Hematopoietic multipotent progenitor cell (in vitro differentiated cells): ENCODE results near the gene DLG4. TPM values are rescaled to one million over a fixed set of nuclear protein-coding genes. Genes with fewer than 3 reads are reported as not detected.
A peak's percentile ranks its signal among the peaks of the same experiment; 100 is the strongest.
"Not testable (repeated sequence)": the region's sequence is repeated elsewhere in the genome, so short reads cannot be mapped to it uniquely, and the experiment has no call there.

ENCODE experiments used
- DNase-seq, 3 donors: peaks; one replicate each; pipeline ENCODE4 v3.0.0-alpha.2; 2011 to 2015; ENCODE audit warnings: low read depth in 2 of 3, low spot score in 2 of 3
- total RNA-seq: library from RNA; depleted of rRNA; stranded (reverse); fragments of >200 nt; gene quantifications from one replicate; pipeline ENCODE4 v1.2.3, GENCODE V29; 2012

The DLG4 gene
- total RNA-seq, 1 donor: 26.9 TPM

DNA sequence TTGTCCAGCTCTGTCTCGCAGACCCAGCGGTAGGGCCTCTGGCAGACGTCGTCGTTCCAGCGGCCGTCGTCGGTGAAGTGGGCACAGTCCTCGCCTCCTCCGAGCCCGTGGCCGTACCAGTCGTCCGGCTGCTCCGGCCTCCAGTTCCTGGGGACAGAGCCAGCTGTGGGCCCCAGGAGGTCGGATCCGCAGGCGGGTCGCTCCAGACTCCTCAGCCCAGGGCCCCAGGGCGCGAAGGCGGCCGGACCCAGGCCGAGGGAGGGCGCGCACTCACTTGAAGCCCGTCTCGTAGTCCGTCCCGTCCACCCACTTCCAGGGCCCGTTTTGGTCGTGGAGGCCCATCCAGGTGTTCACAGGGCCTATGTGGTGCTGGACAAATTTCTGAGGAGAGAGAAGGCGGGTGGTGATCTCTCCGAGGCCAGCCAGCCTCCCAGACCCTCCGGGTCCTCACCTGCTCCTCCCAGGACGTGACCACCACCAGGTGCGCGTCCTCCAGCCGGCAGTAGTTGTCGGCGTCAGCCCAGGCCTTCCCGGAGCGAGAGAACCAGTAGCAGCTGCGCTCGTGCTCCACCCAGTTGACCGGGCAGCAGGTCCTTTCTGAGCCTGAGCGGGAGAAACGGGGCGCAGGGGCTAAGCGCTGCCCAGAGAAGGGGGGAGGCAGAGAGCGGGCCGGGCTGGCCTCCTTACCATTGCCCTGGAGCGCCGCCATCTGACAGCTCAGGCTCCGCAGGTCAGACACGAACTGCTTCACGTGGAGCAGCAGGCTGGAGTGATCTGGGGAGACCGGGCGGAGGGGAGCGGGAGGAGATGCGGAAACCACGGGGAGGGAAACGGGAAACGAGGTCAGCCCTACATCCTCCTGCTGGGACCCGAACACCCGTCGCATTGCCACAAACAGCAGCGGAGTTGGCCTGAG, 45.7 kb downstream of the DLG4 start:
- DNase-seq: peak in 2 of 3 donors; percentile 89 to 93

DNA sequence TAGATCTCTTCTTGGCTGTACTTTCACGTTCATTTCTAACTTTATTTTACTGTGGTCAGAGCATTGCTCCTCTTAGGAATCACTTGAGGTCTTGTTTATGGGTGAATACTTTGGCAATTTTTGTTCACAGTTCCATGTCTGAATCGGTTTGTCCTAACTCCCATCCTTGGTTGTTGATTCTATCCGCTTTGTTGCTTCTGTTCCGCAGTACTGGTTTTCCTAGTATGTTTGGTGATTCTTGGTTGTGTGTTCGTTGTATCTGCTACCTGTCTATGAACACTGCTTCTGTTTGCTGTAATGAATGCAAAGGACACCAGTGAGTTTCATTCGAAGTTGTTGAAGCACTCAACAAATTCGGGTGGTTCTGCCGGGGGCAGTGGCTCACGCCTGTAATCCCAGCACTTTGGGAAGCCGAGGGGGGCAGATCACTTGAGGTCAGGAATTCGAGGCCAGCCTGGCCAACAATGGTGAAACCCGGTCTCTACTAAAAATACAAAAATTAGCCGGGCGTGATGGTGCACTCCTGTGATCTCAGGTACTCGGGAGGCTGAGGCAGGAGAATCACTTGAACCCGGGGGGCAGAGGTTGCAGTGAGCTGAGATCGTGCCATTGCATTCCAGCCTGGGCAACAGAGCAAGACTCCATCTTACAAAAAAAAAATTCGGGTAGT, 47.0 kb downstream of the DLG4 start:
- DNase-seq: not testable (repeated sequence)

DNA sequence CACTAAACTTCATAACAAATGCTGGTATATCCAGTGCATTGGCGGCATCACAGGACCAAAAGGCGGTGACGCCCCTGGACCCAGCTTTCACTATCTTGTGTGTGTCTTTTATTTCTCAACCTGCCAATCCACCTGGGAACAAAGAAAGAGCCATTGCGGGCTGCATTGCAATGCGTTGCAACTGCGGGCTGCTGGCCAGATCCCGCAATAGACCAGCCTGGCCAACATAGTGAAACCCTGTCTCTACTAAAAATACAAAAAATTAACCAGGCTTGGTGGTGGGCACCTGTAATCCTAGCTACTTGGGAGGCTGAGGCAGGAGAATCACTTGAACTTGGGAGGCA, 50.1 kb downstream of the DLG4 start:
- DNase-seq: not testable (repeated sequence)

DNA sequence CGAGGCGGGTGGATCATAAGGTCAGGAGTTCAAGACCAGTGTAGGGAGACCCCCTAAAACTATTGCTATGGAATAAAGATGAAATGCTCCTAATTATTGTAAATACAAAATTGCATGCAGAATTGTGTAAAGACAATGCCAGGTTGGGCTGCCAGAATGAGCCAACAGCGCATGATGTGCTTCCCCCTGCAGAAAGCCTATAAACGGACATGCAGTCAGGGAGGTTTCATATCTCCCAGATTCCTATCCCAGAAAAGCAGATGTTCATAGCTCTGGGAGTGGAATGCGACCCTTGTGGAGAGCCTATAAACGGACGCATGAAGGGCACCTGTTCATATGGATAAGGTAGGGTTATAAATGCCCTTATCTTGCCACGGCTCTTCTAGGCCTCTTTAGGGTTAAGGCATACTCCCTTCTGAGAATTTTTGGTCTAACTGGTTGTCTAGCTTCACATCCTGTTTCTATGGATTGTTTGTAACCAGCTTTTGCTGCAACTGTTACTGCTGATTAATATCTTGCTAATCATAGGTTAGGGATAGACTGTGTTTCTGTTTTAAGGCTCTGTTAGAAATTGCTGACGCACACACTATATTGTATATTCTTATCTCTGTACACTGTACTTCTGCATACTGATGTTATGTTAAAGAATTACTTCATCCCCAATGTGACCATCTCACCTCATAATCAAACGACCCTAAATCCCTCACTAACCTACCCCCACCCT, 50.6 kb downstream of the DLG4 start:
- not testable (repeated sequence) for DNase-seq

DNA sequence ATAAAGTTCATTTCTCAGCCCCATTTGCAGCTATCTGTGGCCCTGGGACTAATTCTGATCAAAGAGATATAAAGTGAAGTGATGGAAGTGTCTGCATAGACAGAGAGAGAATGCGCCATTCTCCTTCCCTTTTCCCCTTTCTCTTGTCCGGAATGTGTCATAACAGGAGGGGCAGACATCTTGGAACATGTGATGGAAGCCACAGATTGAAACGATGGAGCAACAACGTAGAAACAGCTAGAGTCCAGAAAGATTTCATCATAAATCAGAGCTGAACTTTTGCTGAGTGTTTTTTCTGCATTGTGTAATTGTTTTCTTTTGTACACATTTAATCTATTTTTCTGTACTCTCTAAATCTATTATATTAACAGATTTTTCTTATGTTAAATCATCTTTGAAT, 51.8 kb downstream of the DLG4 start:
- no peak for DNase-seq

DNA sequence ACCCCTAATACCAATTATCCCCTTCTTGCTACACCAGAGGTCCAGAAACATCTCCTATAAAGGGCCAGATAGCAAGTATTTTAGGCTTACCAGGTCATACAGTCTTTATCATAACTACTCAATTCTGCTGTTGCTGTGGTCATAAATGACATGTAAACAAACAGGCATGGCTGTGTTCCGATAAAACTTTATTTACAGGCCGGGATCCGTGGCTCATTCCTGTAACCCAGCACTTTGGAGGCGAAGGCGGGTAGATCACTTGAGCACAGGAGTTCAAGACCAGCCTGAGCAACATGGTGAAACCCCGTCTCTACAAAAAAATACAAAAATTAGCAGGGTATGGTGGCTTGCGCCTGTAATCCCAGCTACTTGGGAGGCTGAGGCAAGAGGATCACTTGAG, 52.8 kb downstream of the DLG4 start:
- no peak for DNase-seq

DNA sequence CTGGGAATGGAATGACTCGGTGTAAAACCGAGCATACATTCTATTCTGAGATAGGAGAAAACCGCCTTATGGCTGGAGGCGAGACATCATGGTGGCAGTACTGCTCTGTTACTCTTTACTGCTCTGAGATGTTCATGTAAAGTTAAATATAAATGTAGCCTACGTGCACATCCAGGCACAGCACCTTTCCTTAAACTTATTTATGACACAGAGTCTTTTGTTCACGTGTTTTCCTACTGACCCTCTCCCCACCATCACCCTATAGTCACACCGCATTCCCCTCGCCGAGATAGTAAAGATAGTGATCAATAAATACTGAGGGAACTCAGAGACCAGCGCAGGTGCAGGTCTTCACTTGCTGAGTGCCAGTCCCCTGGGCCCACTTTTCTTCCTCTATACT, 60.1 kb downstream of the DLG4 start:
- not testable (repeated sequence) for DNase-seq

DNA sequence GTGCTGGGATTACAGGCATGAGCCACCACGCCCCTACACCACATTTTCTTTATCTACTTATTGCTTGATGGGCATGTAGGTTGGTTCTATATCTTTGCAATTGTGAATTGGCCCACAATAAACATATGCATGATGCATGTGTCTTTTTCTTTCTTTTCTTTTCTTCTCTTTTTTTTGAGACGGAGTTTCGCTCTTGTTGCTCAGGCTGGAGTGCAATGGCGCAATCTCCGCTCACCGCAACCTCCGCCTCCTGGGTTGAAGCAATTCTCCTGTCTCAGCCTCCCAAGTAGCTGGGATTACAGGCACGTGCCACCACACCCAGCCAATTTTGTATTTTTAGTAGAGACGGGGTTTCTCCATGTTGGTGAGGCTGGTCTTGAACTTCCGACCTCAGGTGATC, 61.2 kb downstream of the DLG4 start:
- DNase-seq: not testable (repeated sequence)

DNA sequence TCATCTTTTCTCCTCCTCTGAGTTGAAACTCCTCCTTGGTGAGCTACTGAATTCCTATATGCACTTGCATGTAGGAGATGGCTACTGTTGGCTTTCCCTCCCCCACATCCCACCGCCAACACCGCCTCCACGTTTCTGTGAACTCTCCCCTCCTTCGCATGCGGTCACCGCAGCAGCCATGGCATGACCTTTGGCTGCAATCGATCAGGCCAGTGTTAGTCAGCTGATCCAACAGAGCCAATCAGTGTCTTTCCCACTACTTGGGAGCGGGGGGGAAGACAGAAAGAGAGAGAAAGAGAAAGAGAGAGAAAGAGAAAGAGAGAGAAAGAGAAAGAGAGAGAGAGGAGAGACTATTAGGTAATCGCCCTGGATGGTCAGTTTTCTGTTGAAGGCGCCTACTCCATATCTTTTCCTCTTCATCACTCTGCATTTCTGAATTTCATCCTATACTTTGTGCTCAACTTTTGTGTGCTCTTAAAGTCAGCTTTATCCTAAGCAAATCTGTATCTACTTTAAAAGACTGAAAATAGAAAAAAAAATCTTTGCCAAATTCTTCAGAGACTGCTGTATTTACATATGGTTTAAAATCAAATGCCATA, 63.2 kb downstream of the DLG4 start:
- no peak for DNase-seq

DNA sequence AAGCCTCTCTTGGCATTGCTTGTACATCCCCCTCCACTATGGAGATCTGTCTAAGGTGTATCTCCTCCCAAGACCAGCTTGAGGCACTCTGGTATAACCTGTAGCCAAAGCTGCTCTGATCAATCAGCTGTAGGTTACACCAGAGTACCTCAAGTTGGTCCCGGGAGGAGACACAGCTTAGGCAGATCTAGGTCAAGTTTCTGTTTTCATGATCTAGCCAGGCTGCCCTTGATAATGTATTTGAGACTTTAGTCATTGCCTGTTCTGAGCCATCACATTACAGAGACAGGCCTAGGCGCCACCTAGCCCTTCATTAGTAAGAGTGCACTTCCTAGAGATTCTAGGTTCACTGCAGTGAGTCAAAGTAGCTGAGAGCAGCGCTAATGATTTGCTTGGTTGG, 71.9 kb downstream of the DLG4 start:
- peak in 1 of 3 donors; percentile 23 for DNase-seq

DNA sequence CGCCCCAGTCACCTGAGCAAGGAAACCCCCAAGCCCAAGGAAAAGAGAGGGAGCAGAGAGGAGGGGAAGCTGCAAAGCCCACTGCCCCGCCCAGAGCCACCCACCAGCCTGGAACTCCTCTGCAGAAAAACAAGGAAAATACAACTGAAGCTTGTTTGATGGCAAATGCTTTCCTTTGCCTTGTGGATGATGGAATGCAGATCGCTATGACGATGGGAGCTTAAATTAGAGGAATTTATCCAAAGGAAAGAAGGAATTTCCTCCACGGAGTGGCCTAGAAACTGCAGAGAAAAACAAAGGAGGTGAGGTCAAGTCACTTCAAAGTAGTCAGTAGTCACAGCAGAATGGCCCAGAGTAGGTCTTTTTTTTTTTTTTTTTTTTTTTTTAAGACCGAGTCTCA, 73.5 kb downstream of the DLG4 start:
- DNase-seq: no peak

DNA sequence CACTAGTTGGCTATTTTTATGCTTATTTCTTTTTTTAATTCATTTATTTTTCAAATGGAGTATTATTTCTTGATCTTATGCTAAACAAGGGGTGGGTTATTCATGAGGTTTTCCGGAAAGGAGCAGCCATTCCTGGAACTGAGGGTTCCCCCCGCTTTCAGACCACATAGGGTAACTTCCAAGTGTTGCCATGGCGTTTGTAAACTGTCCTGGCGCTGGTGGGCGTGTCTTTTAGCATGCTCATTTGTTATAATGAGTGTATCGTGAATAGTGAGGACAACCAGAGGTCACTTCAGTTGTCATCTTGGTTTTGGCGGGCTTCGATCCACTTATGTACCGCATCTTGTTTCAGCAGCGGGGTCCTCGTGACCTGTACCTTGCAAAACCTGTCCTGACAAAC, 75.4 kb downstream of the DLG4 start:
- no peak for DNase-seq

DNA sequence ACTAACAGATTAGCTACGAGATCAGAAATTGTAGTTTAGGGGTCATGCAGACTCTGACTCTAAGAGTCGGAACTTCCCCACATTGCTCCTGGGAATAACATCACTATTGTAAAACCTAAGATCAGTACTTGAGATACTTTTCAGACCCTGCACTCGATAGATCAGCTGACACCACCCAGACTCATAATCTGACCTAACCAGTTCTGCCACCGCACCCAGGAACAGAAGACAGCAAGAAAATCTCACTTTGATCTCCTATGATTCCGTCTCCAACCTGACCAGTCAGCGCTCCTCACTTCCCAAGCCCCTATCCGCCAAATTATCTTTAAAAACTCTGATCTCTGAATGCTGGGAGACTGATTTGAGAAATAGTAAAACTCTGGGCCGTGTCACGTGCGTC, 77.8 kb downstream of the DLG4 start:
- no peak for DNase-seq

DNA sequence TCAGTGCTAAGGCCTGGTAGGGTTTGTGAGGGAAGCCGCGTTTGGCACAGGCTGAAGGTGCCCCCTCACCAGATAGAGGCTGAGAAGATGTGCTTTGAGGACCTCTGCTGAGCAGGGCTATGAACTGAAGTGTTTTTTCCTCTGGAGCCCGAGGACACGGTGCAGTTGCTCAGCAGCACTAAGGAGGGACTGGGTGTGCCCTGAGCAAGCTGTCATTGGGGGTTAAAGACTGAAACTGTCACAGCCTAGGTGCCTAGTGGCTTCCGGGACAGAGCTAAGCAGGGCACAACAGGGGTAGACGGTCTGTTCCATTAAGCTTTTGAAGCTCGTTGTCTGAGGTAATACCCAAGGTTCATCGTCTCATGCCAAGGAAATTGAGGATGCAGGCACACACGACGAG, 80.2 kb downstream of the DLG4 start:
- DNase-seq: no peak

DNA sequence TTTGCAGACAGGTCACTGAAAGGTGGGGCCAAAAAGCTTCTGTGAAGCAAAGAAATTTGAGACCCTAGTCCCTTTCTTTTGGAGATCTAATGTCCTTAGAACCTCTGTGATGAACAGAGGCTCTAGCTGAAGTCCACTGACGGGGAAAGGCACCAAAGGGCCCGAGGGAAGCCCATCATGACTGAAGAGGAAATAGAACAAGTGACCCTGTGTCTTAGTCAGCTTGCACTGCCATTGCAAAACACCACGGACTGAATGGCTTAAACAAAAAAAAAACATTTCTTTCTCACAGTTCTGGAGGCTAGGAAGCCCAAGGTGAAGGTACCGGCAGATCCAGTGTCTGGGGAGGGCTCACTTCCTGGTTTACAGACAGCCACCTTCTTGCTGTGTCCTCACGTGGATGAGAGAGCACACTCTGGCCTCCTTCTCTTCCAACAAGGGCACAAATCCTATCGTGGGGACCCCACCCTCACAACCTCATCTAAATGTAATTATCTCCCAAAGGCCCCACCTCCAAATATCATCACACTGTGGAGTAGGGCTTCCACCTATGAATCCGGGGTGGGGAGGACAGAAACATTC, 80.7 kb downstream of the DLG4 start:
- no peak for DNase-seq

DNA sequence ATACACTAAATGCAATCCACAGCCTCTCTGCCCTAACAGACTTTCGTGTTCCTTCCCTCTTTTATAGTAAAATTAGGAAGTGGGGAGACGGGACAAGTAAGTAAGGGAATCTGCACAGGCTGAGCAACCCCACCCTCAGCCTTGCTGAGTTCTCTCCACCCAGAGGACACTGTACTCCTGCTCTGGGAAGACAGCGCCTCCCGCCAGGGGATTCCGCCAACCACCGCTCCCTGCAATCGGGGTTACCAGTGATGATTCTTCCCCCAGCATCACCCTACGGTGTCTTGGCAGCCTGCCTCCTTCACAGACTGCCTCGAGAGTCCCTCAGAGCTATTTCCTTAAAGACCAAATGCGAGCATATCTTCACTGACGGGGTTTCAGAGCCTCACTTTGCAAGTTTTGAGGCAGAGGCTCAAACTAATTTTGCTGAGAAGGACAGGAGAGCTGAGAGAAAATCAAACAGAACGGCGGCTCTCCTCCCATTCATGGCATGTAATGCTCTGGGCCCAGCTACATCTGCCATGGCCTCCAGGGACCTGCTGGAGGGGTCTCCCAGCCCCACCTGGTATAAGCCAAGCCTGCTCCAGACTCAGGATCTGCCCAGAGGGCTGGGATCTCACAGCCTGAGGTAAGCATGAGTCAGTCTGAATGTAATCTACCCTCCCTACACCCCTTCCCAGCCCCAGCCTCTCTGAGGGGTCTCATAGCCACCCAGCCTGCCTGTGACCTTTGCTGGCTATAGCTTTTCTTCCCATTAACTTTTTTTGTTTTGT, 82.3 kb downstream of the DLG4 start:
- no peak for DNase-seq
